ENCODE results near the gene UBE2E2.
"Not testable (repeated sequence)": the region's sequence is repeated elsewhere in the genome, so short reads cannot be mapped to it uniquely, and the experiment has no call there.

Gene UBE2E2

GRCh38 chr3:23319366-23320312, 116.5 kb downstream of the UBE2E2 start:
- Histone ChIP-seq H3K4me1 (ENCODE audit: control insufficient read depth, insufficient read depth, low read length) (peaks cover 23% of the 10 kb centered on the region), H3K27me3 (ENCODE audit: control insufficient read depth, insufficient read depth, low read length) (no peaks in the 10 kb centered on the region), H3K4me3 (ENCODE audit: low read length) (no peak overlapping the region), H3K4me2 (ENCODE audit: low read length) (no peak overlapping the region), H3K36me3 (ENCODE audit: insufficient read depth, low read length) (no peaks in the 10 kb centered on the region), H3K9me3 (replicated peaks; ENCODE audit: low read length) (no peaks in the 10 kb centered on the region), H3K9ac (ENCODE audit: low read depth, low read length) (no peak overlapping the region)

GRCh38 chr3:23320586-23321570, 117.8 kb downstream of the UBE2E2 start:
- no peaks in the 10 kb centered on the region for H3K9me3 ChIP-seq (replicated peaks; ENCODE audit: low read length)
- H3K36me3 ChIP-seq (ENCODE audit: insufficient read depth, low read length) = no peaks in the 10 kb centered on the region
- H3K4me1 ChIP-seq (ENCODE audit: control insufficient read depth, insufficient read depth, low read length) = peaks cover 23% of the 10 kb centered on the region
- H3K9ac ChIP-seq (ENCODE audit: low read depth, low read length) = no peak overlapping the region
- no peak overlapping the region for H3K4me3 ChIP-seq (ENCODE audit: low read length)
- H3K4me2 ChIP-seq (ENCODE audit: low read length) = no peak overlapping the region
- no peaks in the 10 kb centered on the region for H3K27me3 ChIP-seq (ENCODE audit: control insufficient read depth, insufficient read depth, low read length)

GRCh38 chr3:23324745-23325144, 121.6 kb downstream of the UBE2E2 start:
- Histone ChIP-seq H3K9me3 (replicated peaks; ENCODE audit: low read length) (no peaks in the 10 kb centered on the region), H3K27me3 (ENCODE audit: control insufficient read depth, insufficient read depth, low read length) (no peaks in the 10 kb centered on the region), H3K4me1 (ENCODE audit: control insufficient read depth, insufficient read depth, low read length) (peaks cover 22% of the 10 kb centered on the region), H3K4me3 (ENCODE audit: low read length) (peak overlapping the region; percentile 24), H3K9ac (ENCODE audit: low read depth, low read length) (peak overlapping the region; percentile 44), H3K36me3 (ENCODE audit: insufficient read depth, low read length) (no peaks in the 10 kb centered on the region), H3K4me2 (ENCODE audit: low read length) (peak overlapping the region; percentile 72)

- Histone ChIP-seq H3K27me3 (ENCODE audit: control insufficient read depth, insufficient read depth, low read length) (no peaks in the 10 kb centered on the region), H3K9me3 (replicated peaks; ENCODE audit: low read length) (no peaks in the 10 kb centered on the region), H3K36me3 (ENCODE audit: insufficient read depth, low read length) (no peaks in the 10 kb centered on the region), H3K4me3 (ENCODE audit: low read length) (peak overlapping the region; percentile 24), H3K4me1 (ENCODE audit: control insufficient read depth, insufficient read depth, low read length) (peaks cover 22% of the 10 kb centered on the region), H3K4me2 (ENCODE audit: low read length) (peak overlapping the region; percentile 72), H3K9ac (ENCODE audit: low read depth, low read length) (no peak overlapping the region)
Measured at GRCh38 chr3:23325466-23326065, 122.4 kb downstream of the UBE2E2 start.

- Histone ChIP-seq H3K27me3 (ENCODE audit: control insufficient read depth, insufficient read depth, low read length) (no peaks in the 10 kb centered on the region), H3K9ac (ENCODE audit: low read depth, low read length) (no peak overlapping the region), H3K4me3 (ENCODE audit: low read length) (no peak overlapping the region), H3K4me1 (ENCODE audit: control insufficient read depth, insufficient read depth, low read length) (peaks cover 19% of the 10 kb centered on the region), H3K4me2 (ENCODE audit: low read length) (no peak overlapping the region), H3K36me3 (ENCODE audit: insufficient read depth, low read length) (no peaks in the 10 kb centered on the region), H3K9me3 (replicated peaks; ENCODE audit: low read length) (no peaks in the 10 kb centered on the region)
Measured at GRCh38 chr3:23329471-23330105, 126.5 kb downstream of the UBE2E2 start.

GRCh38 chr3:23330568-23330967, 127.4 kb downstream of the UBE2E2 start:
- Histone ChIP-seq H3K9me3 (replicated peaks; ENCODE audit: low read length) (no peaks in the 10 kb centered on the region), H3K36me3 (ENCODE audit: insufficient read depth, low read length) (no peaks in the 10 kb centered on the region), H3K4me3 (ENCODE audit: low read length) (no peak overlapping the region), H3K4me2 (ENCODE audit: low read length) (no peak overlapping the region), H3K4me1 (ENCODE audit: control insufficient read depth, insufficient read depth, low read length) (peaks cover 9% of the 10 kb centered on the region), H3K9ac (ENCODE audit: low read depth, low read length) (no peak overlapping the region), H3K27me3 (ENCODE audit: control insufficient read depth, insufficient read depth, low read length) (no peaks in the 10 kb centered on the region)

GRCh38 chr3:23331141-23331935, 128.2 kb downstream of the UBE2E2 start:
- Histone ChIP-seq H3K9ac (ENCODE audit: low read depth, low read length) (no peak overlapping the region), H3K4me2 (ENCODE audit: low read length) (no peak overlapping the region), H3K4me3 (ENCODE audit: low read length) (no peak overlapping the region), H3K36me3 (ENCODE audit: insufficient read depth, low read length) (no peaks in the 10 kb centered on the region), H3K9me3 (replicated peaks; ENCODE audit: low read length) (no peaks in the 10 kb centered on the region), H3K4me1 (ENCODE audit: control insufficient read depth, insufficient read depth, low read length) (peaks cover 6% of the 10 kb centered on the region), H3K27me3 (ENCODE audit: control insufficient read depth, insufficient read depth, low read length) (no peaks in the 10 kb centered on the region)

- no peaks in the 10 kb centered on the region for H3K36me3 ChIP-seq (ENCODE audit: insufficient read depth, low read length)
- no peak overlapping the region for H3K4me3 ChIP-seq (ENCODE audit: low read length)
- no peaks in the 10 kb centered on the region for H3K9me3 ChIP-seq (replicated peaks; ENCODE audit: low read length)
- H3K9ac ChIP-seq (ENCODE audit: low read depth, low read length) = no peak overlapping the region
- H3K4me1 ChIP-seq (ENCODE audit: control insufficient read depth, insufficient read depth, low read length) = peaks cover 6% of the 10 kb centered on the region
- no peak overlapping the region for H3K4me2 ChIP-seq (ENCODE audit: low read length)
- H3K27me3 ChIP-seq (ENCODE audit: control insufficient read depth, insufficient read depth, low read length) = no peaks in the 10 kb centered on the region
Measured at GRCh38 chr3:23333633-23334032, 130.5 kb downstream of the UBE2E2 start.

GRCh38 chr3:23336853-23337252, 133.7 kb downstream of the UBE2E2 start:
- H3K4me2 ChIP-seq (ENCODE audit: low read length); H3K4me1 ChIP-seq (ENCODE audit: control insufficient read depth, insufficient read depth, low read length); H3K4me3 ChIP-seq (ENCODE audit: low read length); H3K36me3 ChIP-seq (ENCODE audit: insufficient read depth, low read length); H3K9ac ChIP-seq (ENCODE audit: low read depth, low read length); H3K9me3 ChIP-seq (replicated peaks; ENCODE audit: low read length); H3K27me3 ChIP-seq (ENCODE audit: control insufficient read depth, insufficient read depth, low read length): not testable (repeated sequence)

- H3K4me3 ChIP-seq (ENCODE audit: low read length) = no peak overlapping the region
- H3K27me3 ChIP-seq (ENCODE audit: control insufficient read depth, insufficient read depth, low read length) = no peaks in the 10 kb centered on the region
- no peak overlapping the region for H3K4me2 ChIP-seq (ENCODE audit: low read length)
- no peaks in the 10 kb centered on the region for H3K9me3 ChIP-seq (replicated peaks; ENCODE audit: low read length)
- no peak overlapping the region for H3K9ac ChIP-seq (ENCODE audit: low read depth, low read length)
- H3K4me1 ChIP-seq (ENCODE audit: control insufficient read depth, insufficient read depth, low read length) = no peaks in the 10 kb centered on the region
- no peaks in the 10 kb centered on the region for H3K36me3 ChIP-seq (ENCODE audit: insufficient read depth, low read length)
Measured at GRCh38 chr3:23341147-23341838, 138.2 kb downstream of the UBE2E2 start.
